ENCODE data around the gene DHRS7B. TPM values are rescaled to one million over a fixed set of nuclear protein-coding genes. Genes with fewer than 3 reads are reported as not detected.

DHRS7B gene
- polyA plus RNA-seq, 1 of the 3 experiments (the other 2 are of a cell fraction): 17.8 TPM

DNA sequence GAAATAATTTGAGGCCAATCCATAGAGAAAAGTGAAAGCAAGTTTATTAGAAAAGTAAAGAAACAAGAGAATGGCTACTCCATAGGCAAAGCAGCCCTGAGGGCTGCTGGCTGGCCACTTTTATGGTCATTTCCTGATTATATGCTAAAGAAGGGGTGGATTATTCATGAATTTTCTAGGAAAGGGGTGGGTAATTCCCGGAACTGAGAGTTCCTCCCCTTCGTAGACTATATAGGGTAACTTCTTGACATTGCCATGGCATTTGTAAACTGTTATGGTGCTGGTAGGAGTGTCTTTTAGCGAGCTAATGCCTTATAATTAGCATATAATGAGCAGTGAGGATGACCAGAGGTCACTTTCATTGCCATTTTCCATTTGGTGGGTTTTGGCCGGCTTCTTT, 4.4 kb downstream of the DHRS7B start:
- Histone ChIP-seq H3K4me3 (ENCODE audit: low read depth in 2 of 2, low read length in 1 of 2) (no peak overlapping the region), H3K9me3 (0 out of 2 replicates have a peak, but pooled peaks cover 5% of the 10 kb centered on the region), H3K9me2 (no peaks in the 10 kb centered on the region), H3K9ac (no peak overlapping the region), H4K20me1 (ENCODE audit: insufficient read depth) (no peaks in the 10 kb centered on the region), H3K4me2 (no peak overlapping the region), H3F3A (replicated peaks; ENCODE audit: insufficient read depth) (no peaks in the 10 kb centered on the region), H2AFZ (ENCODE audit: low read depth) (no peak overlapping the region), H3K27me3 (ENCODE audit: insufficient read depth) (no peaks in the 10 kb centered on the region), H3K27ac (ENCODE audit: low read depth in 2 of 2, low read length in 1 of 2) (no peak overlapping the region), H3K79me2 (ENCODE audit: insufficient read depth) (peaks cover 32% of the 10 kb centered on the region), H3K4me1 (ENCODE audit: control insufficient read depth in 1 of 2, insufficient read depth in 2 of 2, low read depth in 1 of 2, low read length in 1 of 2) (peaks cover 4 to 8% of the 10 kb centered on the region in 2 experiments; a peak in 3 of 4 replicates), H3K36me3 (replicated peaks in 1 of 2; ENCODE audit: control insufficient read depth in 1 of 2, insufficient read depth in 2 of 2, low read length in 1 of 2) (no peaks in the 10 kb centered on the region)
- ChIA-PET CTCF (interaction anchor here (1.0 to 7.0 kb wide), 5 partner anchors 10 to 382 kb away, joined by 3 to 91 read pairs (median 30); no protein-coding TSS in a partner anchor), POLR2A (no interaction called here)
- no peak for DNase-seq
- TF ChIP-seq GATA2 (CRISPR knock-in tag; IDR thresholded peaks at IDR 0.05) (no peak), GABPA (IDR thresholded peaks at IDR 0.05; ENCODE audit: low read depth) (no peak), FOXM1 (IDR thresholded peaks at IDR 0.05; ENCODE audit: low read depth) (no peak), YY1 (IDR thresholded peaks at IDR 0.05; ENCODE audit: low read depth) (no peak), RCOR1 (IDR thresholded peaks at IDR 0.05; ENCODE audit: low read length) (no peak), MAX (IDR thresholded peaks at IDR 0.05; ENCODE audit: low read depth) (no peak), POLR2AphosphoS5 (IDR thresholded peaks at IDR 0.05; ENCODE audit: low read depth, low read length) (no peak), EZH2phosphoT487 (IDR thresholded peaks at IDR 0.05; ENCODE audit: borderline replicate concordance, low read depth) (no peak), NFIC (IDR thresholded peaks at IDR 0.05; ENCODE audit: borderline replicate concordance) (no peak), TEAD4 (IDR thresholded peaks at IDR 0.05; ENCODE audit: borderline replicate concordance, insufficient read depth) (no peak), RAD21 (IDR thresholded peaks at IDR 0.05; ENCODE audit: low read length) (no peak), TCF12 (IDR thresholded peaks at IDR 0.05) (no peak), JUND (IDR thresholded peaks at IDR 0.05) (no peak), RFX5 (IDR thresholded peaks at IDR 0.05; ENCODE audit: low read length) (no peak), MXI1 (IDR thresholded peaks at IDR 0.05; ENCODE audit: low read depth, low read length) (no peak), EP300 (IDR thresholded peaks at IDR 0.05; ENCODE audit: borderline replicate concordance in 1 of 2, low read depth in 1 of 2, low read length in 1 of 2) (no peak), ELF1 (IDR thresholded peaks at IDR 0.05) (no peak), TAF1 (IDR thresholded peaks at IDR 0.05; ENCODE audit: borderline replicate concordance, low read depth, low read length) (no peak)
- TF ChIP-seq, protein P1, sequence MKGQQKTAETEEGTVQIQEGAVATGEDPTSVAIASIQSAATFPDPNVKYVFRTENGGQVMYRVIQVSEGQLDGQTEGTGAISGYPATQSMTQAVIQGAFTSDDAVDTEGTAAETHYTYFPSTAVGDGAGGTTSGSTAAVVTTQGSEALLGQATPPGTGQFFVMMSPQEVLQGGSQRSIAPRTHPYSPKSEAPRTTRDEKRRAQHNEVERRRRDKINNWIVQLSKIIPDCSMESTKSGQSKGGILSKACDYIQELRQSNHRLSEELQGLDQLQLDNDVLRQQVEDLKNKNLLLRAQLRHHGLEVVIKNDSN (IDR thresholded peaks at IDR 0.05; ENCODE audit: borderline replicate concordance, low read depth): no peak
- 70% methylated on average over 4 of the region's 4 CpGs for WGBS (ENCODE audit: low lambda C conversion rate)

GRCh38 chr17:21132428-21132827, 5.7 kb downstream of the DHRS7B start:
- ChIA-PET POLR2A (no interaction called here), CTCF (interaction anchor here (0.6 to 7.0 kb wide), 5 partner anchors 13 to 325 kb away, joined by 3 to 91 read pairs (median 3); no protein-coding TSS in a partner anchor)
- 100% methylated on average over 1 of the region's 1 CpG for WGBS (ENCODE audit: low lambda C conversion rate)

More at GRCh38 chr17:21132428-21132827, 5.7 kb downstream of the DHRS7B start:
- Histone ChIP-seq H3K27me3 (ENCODE audit: insufficient read depth) (no peaks in the 10 kb centered on the region), H3K9ac (no peak overlapping the region), H3K4me2 (no peak overlapping the region), H3K36me3 (replicated peaks in 1 of 2; ENCODE audit: control insufficient read depth in 1 of 2, insufficient read depth in 2 of 2, low read length in 1 of 2) (no peaks in the 10 kb centered on the region), H3K4me3 (ENCODE audit: low read depth in 2 of 2, low read length in 1 of 2) (no peak overlapping the region), H2AFZ (ENCODE audit: low read depth) (no peak overlapping the region), H3K79me2 (ENCODE audit: insufficient read depth) (peaks cover 31% of the 10 kb centered on the region), H3K9me3 (0 out of 2 replicates have a peak, but pooled peaks cover 5% of the 10 kb centered on the region), H3F3A (replicated peaks; ENCODE audit: insufficient read depth) (no peaks in the 10 kb centered on the region), H4K20me1 (ENCODE audit: insufficient read depth) (no peaks in the 10 kb centered on the region), H3K4me1 (ENCODE audit: control insufficient read depth in 1 of 2, insufficient read depth in 2 of 2, low read depth in 1 of 2, low read length in 1 of 2) (peaks cover 4 to 5% of the 10 kb centered on the region in 2 experiments; a peak in 2 of 4 replicates), H3K27ac (ENCODE audit: low read depth in 2 of 2, low read length in 1 of 2) (no peak overlapping the region), H3K9me2 (no peaks in the 10 kb centered on the region)
- TF ChIP-seq FOXM1 (IDR thresholded peaks at IDR 0.05; ENCODE audit: low read depth): no peak
- TF ChIP-seq, protein P1 (IDR thresholded peaks at IDR 0.05; ENCODE audit: borderline replicate concordance, low read depth): no peak
- TF ChIP-seq IRF3 (IDR thresholded peaks at IDR 0.05; ENCODE audit: low read depth, low read length): no peak
- no peak for TF ChIP-seq JUND (IDR thresholded peaks at IDR 0.05)
- no peak for TF ChIP-seq FOSL2 (IDR thresholded peaks at IDR 0.05; ENCODE audit: borderline replicate concordance, low read depth)
- no peak for DNase-seq

All from SK-N-SH (cell line).